Stomach (tissue), 9 donors: Measurements from ENCODE around the gene ZNF443. TPM values are rescaled to one million over a fixed set of nuclear protein-coding genes. Genes with fewer than 3 reads are reported as not detected.
"Not testable (repeated sequence)": the region's sequence is repeated elsewhere in the genome, so short reads cannot be mapped to it uniquely, and the experiment has no call there.

ENCODE experiments used
- DNase-seq, 2 donors: peaks; one replicate each; pipeline versions ENCODE4 v3.0.0 to v3.0.0-alpha.2; 2013 to 2019
- H3K27ac ChIP-seq, 5 donors: fragments of 200-600 bp in 4 of 5; sonication (generic) in 4 of 5; one replicate each; pipeline ENCODE4 v1.5.1; 2013 to 2019; ENCODE audit warnings: mild to moderate bottlenecking in 1 of 5, moderate library complexity in 1 of 5
- H3K27me3 ChIP-seq, 3 donors: fragments of 200-600 bp; sonication (generic); one replicate each; pipeline ENCODE4 v1.5.1; 2017 to 2019; ENCODE audit warnings: mixed run types in 1 of 3
- H3K36me3 ChIP-seq, 4 donors: fragments of 200-600 bp; sonication (generic); 1 replicate in 3 of 4; 2 replicates in 1 of 4; pipeline ENCODE4 v1.5.1; 2016 to 2019
- H3K4me1 ChIP-seq, 4 donors: fragments of 200-600 bp; sonication (generic); one replicate each; pipeline ENCODE4 v1.5.1; 2016 to 2019
- H3K4me3 ChIP-seq, 4 donors: fragments of 200-600 bp; sonication (generic) in 3 of 4; one replicate each; pipeline ENCODE4 v1.5.1; 2016 to 2019; ENCODE audit warnings: mild to moderate bottlenecking in 1 of 4
- H3K9me3 ChIP-seq, 4 donors: fragments of 200-600 bp; sonication (generic); one replicate each; pipeline ENCODE4 v1.5.1; 2016 to 2019
- EP300 ChIP-seq: sonication (generic); formaldehyde crosslinking; IDR thresholded peaks from one replicate; pipeline ENCODE4 v1.6.1; 2017; ENCODE audit warnings: antibody characterized with exemption
- POLR2A ChIP-seq, 4 donors: fragments of 450-650 bp; IDR thresholded peaks; one replicate each; pipeline ENCODE4 v1.6.1; 2016; ENCODE audit warnings: antibody characterized with exemption in 4 of 4, control low read depth in 2 of 4, mild to moderate bottlenecking in 1 of 4, moderate library complexity in 1 of 4
- POLR2AphosphoS5 ChIP-seq, 3 donors: sonication (generic); formaldehyde crosslinking; IDR thresholded peaks; one replicate each; pipeline ENCODE4 v1.6.1; 2016; ENCODE audit warnings: antibody characterized with exemption in 3 of 3
- WGBS, 5 donors: extraction: QIAGEN DNeasy Blood & Tissue Kit in 3 of 5; methylation state at CpG; one replicate each; pipeline versions ENCODE4 v1.1.5 to v1.1.7; 2013 to 2018; 5-methylcytosine and 5-hydroxymethylcytosine counted together
- intact Hi-C: fragments of 100-400 bp; cut with DNase I; formaldehyde crosslinking; loops from one replicate; pipeline ENCODE4 v1.15.1; 2023; ENCODE audit warnings: low total_unique reads
- polyA plus RNA-seq, 3 donors: library from polyadenylated mRNA; stranded (reverse); fragments of 200-250 nt; gene quantifications; one replicate each; pipeline ENCODE4 v1.2.3, GENCODE V29; 2013
- total RNA-seq, 5 donors: library from RNA; depleted of rRNA; stranded (reverse); fragments of >200 nt; gene quantifications; one replicate each; pipeline versions ENCODE4 v1.1.0 to v1.2.3, GENCODE V29; 2014 to 2016
- TF ChIP-seq, protein P1 (sequence below), 7 experiments: fragments of 450-650 bp in 4 of 7; fragments of 200-600 bp in 3 of 7; sonication (generic) in 3 of 7; IDR thresholded peaks; one replicate each; pipeline ENCODE4 v1.5.1; 2016 to 2019; ENCODE audit warnings: antibody characterized with exemption in 7 of 7, control low read depth in 2 of 7, mild to moderate bottlenecking in 1 of 7
- donor health status: healthy with polysubstance abuse.
- donor health status: Bipolar disorder and iron deficiency.
- donor health status: healthy.

Gene ZNF443
- total and polyA plus RNA-seq, 8 donors = 0.31 to 8.6 (median 1.8) TPM; not detected in 1

DNA sequence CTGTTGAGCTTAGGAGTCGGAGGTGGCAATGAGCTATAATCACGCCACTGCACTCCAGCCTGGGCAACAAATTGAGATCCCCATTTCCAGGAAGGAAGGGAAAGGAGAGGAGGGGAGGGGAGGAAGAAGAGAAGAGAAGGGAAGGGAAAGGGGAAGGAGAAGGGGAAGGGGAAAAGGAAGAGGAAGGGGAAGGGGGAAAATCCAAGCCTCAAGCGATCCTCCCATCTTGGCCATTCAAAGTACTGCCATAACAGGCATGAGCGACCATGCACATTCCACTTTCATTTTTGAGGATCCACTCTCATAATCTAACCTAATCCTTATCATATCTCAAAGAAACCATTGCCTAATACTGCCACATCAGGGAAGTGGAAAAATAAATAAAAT, 14.9 kb downstream of the ZNF443 start:
- peaks cover 4 to 29% (median 16%) of the 10 kb centered on the region in 4 donors for H3K9me3 ChIP-seq
- H3K4me1 ChIP-seq = no peaks in the 10 kb centered on the region
- no peaks in the 10 kb centered on the region for H3K27me3 ChIP-seq
- no peak overlapping the region for H3K27ac ChIP-seq
- no peak overlapping the region for H3K4me3 ChIP-seq
- peaks cover 6 to 29% (median 10%) of the 10 kb centered on the region in 4 donors for H3K36me3 ChIP-seq
- 94 to 98% (median 97%) methylated on average over 4 of the region's 4 CpGs for whole genome bisulfite sequencing, 5 donors
- intact Hi-C loops = no loop called here
- DNase-seq = no peak
- TF ChIP-seq EP300 = no peak
- TF ChIP-seq, protein P1, sequence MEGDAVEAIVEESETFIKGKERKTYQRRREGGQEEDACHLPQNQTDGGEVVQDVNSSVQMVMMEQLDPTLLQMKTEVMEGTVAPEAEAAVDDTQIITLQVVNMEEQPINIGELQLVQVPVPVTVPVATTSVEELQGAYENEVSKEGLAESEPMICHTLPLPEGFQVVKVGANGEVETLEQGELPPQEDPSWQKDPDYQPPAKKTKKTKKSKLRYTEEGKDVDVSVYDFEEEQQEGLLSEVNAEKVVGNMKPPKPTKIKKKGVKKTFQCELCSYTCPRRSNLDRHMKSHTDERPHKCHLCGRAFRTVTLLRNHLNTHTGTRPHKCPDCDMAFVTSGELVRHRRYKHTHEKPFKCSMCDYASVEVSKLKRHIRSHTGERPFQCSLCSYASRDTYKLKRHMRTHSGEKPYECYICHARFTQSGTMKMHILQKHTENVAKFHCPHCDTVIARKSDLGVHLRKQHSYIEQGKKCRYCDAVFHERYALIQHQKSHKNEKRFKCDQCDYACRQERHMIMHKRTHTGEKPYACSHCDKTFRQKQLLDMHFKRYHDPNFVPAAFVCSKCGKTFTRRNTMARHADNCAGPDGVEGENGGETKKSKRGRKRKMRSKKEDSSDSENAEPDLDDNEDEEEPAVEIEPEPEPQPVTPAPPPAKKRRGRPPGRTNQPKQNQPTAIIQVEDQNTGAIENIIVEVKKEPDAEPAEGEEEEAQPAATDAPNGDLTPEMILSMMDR (IDR thresholded peaks at IDR 0.05) = no peak
- no peak for TF ChIP-seq POLR2AphosphoS5 (IDR thresholded peaks at IDR 0.05)
- no peak for TF ChIP-seq POLR2A (IDR thresholded peaks at IDR 0.05)

DNA sequence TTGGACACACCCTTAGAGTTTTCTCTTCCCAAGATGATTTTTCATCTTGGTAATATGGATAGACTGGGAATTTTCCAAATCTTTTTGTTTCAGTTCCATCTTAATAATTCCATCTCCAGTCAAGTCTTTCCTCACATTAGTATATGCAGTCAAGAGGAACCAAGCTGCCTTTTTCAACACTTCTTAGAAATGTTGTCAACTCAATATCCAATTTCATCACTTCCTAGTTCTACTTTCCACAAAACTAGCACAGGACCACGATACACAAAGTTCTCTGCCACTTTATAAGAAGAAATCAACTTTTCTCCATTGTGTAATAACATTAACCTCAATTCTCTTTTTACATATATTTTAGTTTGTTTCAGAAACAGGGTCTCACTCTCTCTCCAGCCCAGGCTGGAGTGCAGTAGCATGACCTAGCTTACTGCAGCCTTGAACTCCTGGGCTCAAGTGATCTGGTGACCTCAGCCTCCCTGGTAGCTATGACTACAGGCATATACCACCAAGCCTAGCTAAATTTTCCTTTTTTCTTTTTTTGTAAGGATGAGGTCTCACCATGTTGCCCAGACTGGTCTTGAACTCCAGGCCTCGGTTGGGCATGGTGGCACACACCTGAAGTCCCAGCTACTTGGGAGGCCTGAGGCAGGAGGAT, 15.5 kb downstream of the ZNF443 start:
- no peak for DNase-seq
- intact Hi-C loops = no loop called here
- WGBS, 5 donors = 92 to 99% (median 94%) methylated on average over 2 of the region's 2 CpGs
- H3K36me3 ChIP-seq = peaks cover under 1 to 24% (median 5%) of the 10 kb centered on the region in 4 donors
- no peak overlapping the region for H3K27ac ChIP-seq
- H3K4me3 ChIP-seq = no peak overlapping the region
- peaks cover 0 to 23% (median 11%) of the 10 kb centered on the region in 4 donors for H3K9me3 ChIP-seq
- H3K4me1 ChIP-seq = no peaks in the 10 kb centered on the region
- TF ChIP-seq, protein P1 (IDR thresholded peaks at IDR 0.05) = no peak
- TF ChIP-seq POLR2A (IDR thresholded peaks at IDR 0.05) = no peak
- no peak for TF ChIP-seq POLR2AphosphoS5 (IDR thresholded peaks at IDR 0.05)
- no peak for TF ChIP-seq EP300
- no peaks in the 10 kb centered on the region for H3K27me3 ChIP-seq

DNA sequence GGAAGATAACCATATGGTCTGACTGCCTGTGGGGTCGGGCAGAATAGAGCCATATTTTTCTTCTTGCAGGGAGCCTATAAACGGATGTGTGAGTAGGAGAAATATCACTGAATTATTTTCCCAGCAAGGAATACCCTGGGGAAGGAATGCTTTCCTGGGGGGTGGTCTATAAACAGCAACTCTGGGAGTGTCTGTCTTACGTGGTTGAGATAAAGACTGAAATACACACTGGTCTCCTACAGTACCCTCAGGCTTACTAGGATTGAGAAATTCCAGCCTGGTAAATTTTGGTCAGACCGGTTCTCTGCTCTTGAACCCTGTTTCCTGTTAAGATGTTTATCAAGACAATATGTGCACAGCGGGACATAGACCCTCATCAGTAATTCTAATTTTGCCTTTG, 23.5 kb downstream of the ZNF443 start:
- H3K27me3 ChIP-seq, DNase-seq, intact Hi-C loops, H3K4me3 ChIP-seq, H3K27ac ChIP-seq, H3K4me1 ChIP-seq: not testable (repeated sequence)
- 92 to 96% (median 94%) methylated on average over 5 of the region's 5 CpGs for WGBS, 5 donors
- Histone ChIP-seq H3K36me3 (peaks cover 0 to 15% (median 0%) of the 10 kb centered on the region in 4 donors), H3K9me3 (peaks cover 0 to 20% (median 6%) of the 10 kb centered on the region in 4 donors)

DNA sequence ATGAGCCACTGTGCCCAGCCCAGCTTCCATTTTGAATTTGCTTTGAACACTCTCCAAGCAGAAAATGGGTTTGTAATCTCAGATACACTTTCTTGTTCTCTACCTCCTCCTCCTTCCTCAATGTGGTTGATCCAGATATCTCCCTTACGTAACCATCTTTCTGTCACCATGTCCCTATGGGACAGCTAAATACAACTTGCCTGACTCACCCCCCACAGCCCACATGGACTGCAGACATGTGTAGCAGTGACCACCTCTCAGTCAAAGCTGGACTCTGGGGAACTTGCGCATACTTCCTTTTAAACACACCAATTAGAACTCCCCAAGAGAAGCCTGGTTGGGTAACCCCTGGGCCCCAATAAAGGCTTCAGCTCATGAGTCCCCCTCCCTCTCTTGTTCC, 28.9 kb downstream of the ZNF443 start:
- intact Hi-C loops = no loop called here
- Histone ChIP-seq H3K4me3 (no peak overlapping the region), H3K27me3 (no peaks in the 10 kb centered on the region), H3K36me3 (no peaks in the 10 kb centered on the region), H3K9me3 (peaks cover 0 to 9% (median under 1%) of the 10 kb centered on the region in 4 donors), H3K27ac (no peak overlapping the region), H3K4me1 (no peaks in the 10 kb centered on the region)
- 89 to 98% (median 95%) methylated on average over 2 of the region's 2 CpGs for WGBS, 5 donors
- no peak for DNase-seq
- TF ChIP-seq POLR2A (IDR thresholded peaks at IDR 0.05) = no peak

DNA sequence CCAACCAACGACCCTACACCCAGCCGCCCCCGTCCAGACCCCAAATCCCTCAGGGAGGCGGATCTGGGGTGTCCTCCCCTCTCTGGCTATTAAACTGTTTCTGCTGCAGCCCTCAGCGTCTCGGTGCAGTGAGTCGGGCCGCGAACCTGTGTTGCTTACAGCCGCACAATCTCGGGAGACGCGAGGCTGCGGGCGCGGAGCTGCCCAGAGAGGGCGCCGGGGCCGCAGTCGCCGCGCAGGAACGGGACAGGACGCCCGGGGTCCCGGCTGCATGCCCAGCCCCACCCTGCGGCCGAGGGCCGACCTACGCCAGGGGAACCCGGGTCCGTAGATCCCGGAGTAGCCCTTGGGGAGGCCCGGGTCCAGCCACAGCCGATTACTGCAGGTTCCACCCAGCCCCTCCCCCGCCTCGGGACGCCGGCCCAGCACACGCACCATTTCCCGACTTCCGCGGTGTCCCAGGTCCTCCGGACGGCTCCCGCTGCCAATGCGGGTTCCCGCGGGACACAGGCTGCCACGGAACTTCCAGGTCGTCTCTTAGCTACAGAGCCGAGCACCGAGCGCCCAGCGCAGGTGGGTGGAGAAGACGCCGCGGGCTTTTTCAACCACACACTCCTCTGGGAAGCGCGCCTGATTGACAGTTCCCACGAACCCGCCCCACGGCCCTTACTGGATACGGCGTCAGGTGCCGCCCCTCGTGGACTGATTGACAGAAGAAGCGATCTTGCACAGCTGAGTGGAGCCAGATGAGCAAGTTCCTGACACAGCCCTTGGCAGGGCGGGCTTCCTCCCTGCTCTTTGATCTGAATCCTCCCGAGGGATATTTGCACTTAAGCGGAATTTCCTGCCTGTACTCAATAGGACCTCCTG, 40.0 kb downstream of the ZNF443 start, which contains the start of gene ZNF799:
TSS of gene ZNF799 (minus strand) at position 639 of the 870 bp plus-strand sequence. CDS start at position 438, 201 bp downstream.
- intact Hi-C loops = no loop called here
- peak within 1 kb of the TSS; percentile 88 to 93 (median 90) for H3K27ac ChIP-seq
- no peaks in the 10 kb centered on the region for H3K27me3 ChIP-seq
- TF ChIP-seq EP300 (no peak), POLR2A (IDR thresholded peaks at IDR 0.05) (no peak), POLR2AphosphoS5 (IDR thresholded peaks at IDR 0.05) (peak; percentile 44 to 91 (median 84))
- TF ChIP-seq, protein P1 (IDR thresholded peaks at IDR 0.05) = no peak
- H3K4me3 ChIP-seq = peak within 1 kb of the TSS; percentile 61 to 93 (median 80)
- peak; percentile 98 to 99 for DNase-seq
- H3K9me3 ChIP-seq = no peaks in the 10 kb centered on the region
- H3K4me1 ChIP-seq = peaks cover 5 to 11% (median 9%) of the 10 kb centered on the region in 4 donors
- no peaks in the 10 kb centered on the region for H3K36me3 ChIP-seq
- 0 to 1% (median 0%) methylated on average over 26 to 71 of the region's 71 CpGs for WGBS, 5 donors

DNA sequence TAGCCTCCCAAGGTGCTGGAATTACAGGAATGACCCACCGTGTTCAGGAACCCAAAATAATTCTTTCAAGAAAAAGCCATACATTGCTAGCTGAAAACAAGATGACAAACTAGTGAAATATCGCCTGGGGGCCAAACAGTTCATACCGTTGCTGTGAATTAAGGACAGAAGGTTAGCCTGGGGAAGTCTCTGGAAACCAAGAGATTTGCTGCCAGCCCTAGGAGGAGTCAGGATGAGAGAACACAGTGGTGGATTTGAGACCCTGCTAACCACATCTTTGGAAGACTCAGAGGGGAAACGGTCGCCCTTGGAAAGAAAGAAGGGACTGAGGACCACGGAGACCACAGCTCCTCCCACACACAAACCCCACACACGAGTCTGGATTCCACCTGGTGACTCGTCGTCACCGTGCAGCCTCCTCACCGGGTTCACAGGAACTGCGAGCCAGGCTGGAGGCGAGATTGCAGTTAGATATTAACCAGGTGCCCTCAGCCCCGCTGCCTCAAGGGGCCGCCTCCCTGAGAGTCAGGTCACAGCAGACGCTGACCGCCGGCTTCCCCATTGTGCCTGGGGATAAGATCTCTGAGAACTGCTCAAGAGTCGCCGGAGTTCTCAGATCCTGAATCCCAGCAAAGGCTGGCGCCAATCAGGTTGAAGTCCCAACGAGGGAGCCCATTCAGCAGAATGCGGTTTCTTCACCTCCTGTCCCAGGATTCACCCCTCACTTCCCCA, 40.8 kb downstream of the ZNF443 start:
- H3K9me3 ChIP-seq, intact Hi-C loops, H3K27me3 ChIP-seq, H3K36me3 ChIP-seq: not testable (repeated sequence)
- peak; percentile 32 to 62 for DNase-seq
- peak overlapping the region; percentile 61 to 93 (median 80) for H3K4me3 ChIP-seq
- peak overlapping the region; percentile 88 to 93 (median 90) for H3K27ac ChIP-seq
- peaks cover 5 to 11% (median 9%) of the 10 kb centered on the region in 4 donors for H3K4me1 ChIP-seq
- WGBS, 5 donors = 1 to 11% (median 2%) methylated on average over 6 to 23 of the region's 23 CpGs

DNA sequence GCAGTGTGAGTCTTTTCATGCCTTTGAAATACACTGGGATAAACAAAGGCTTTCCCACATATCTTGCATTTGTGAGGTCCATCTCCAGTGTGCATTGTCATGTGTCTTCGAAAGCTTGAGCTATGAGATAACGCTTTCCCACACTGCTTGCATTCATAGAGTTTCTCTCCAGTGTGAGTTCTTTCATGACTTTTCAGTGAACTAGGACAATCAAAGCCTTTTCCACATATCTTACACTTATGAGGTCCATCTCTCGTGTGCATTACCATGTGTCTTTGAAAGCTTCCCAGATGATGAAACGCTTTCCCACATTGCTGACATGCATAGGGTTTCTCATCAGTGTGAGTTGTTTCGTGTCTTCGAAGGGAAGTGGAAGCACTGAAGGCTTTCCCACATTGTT, 49.7 kb downstream of the ZNF443 start:
- Histone ChIP-seq H3K36me3 (peaks cover 15 to 50% (median 45%) of the 10 kb centered on the region in 4 donors), H3K9me3 (peaks cover 0 to 21% (median 11%) of the 10 kb centered on the region in 4 donors)
- DNase-seq, H3K27me3 ChIP-seq, H3K4me3 ChIP-seq, intact Hi-C loops, H3K4me1 ChIP-seq, H3K27ac ChIP-seq: not testable (repeated sequence)
- 96 to 99% (median 98%) methylated on average over 6 of the region's 6 CpGs for WGBS, 5 donors
